Activated T-cell treated with anti-CD3 and anti-CD28 coated beads, Interleukin-2, amount 50 U/mL, for 24 hours (primary cell): ENCODE results near the gene ESR1.
"Not testable (repeated sequence)": the region's sequence is repeated elsewhere in the genome, so short reads cannot be mapped to it uniquely, and the experiment has no call there.

ENCODE experiments used
- DNase-seq: peaks from one replicate; pipeline ENCODE4 v3.0.0-alpha.2; 2020
- H3K27ac Mint-ChIP-seq: 2 replicates; pipeline ENCODE4 v1.8.0; 2020; ENCODE audit warnings: mild to moderate bottlenecking, mixed read lengths
- H3K27me3 Mint-ChIP-seq: 2 replicates; pipeline ENCODE4 v1.8.0; 2020; ENCODE audit warnings: mixed read lengths
- H3K36me3 Mint-ChIP-seq: 2 replicates; pipeline ENCODE4 v1.8.0; 2020; ENCODE audit warnings: low read depth, mixed read lengths
- H3K4me1 Mint-ChIP-seq: 2 replicates; pipeline ENCODE4 v1.8.0; 2020; ENCODE audit warnings: low read depth, mixed read lengths
- H3K4me3 Mint-ChIP-seq: 2 replicates; pipeline ENCODE4 v1.8.0; 2020; ENCODE audit warnings: mild to moderate bottlenecking, moderate library complexity, mixed read lengths
- H3K9me3 Mint-ChIP-seq: 2 replicates; pipeline ENCODE4 v1.8.0; 2020; ENCODE audit warnings: mixed read lengths

The ESR1 gene

GRCh38 chr6:152004896-152005295 is 197.4 kb downstream of the ESR1 start:
- H3K4me1 Mint-ChIP-seq, result no peaks in the 10 kb centered on the region
- H3K4me3 Mint-ChIP-seq, result no peak overlapping the region
- DNase-seq, result no peak
- peaks cover 3% of the 10 kb centered on the region for H3K27me3 Mint-ChIP-seq
- H3K27ac Mint-ChIP-seq, result no peak overlapping the region
- no peaks in the 10 kb centered on the region for H3K36me3 Mint-ChIP-seq
- no peaks in the 10 kb centered on the region for H3K9me3 Mint-ChIP-seq

GRCh38 chr6:152008779-152009178 is 201.3 kb downstream of the ESR1 start:
- Mint-ChIP-seq H3K4me1 (no peaks in the 10 kb centered on the region), H3K4me3 (no peak overlapping the region), H3K36me3 (no peaks in the 10 kb centered on the region), H3K9me3 (no peaks in the 10 kb centered on the region), H3K27ac (no peak overlapping the region), H3K27me3 (peaks cover 6% of the 10 kb centered on the region)
- DNase-seq, result no peak

- DNase-seq, result no peak
- no peak overlapping the region for H3K4me3 Mint-ChIP-seq
These were observed 204.7 kb downstream of the ESR1 start for GRCh38 chr6:152012227-152012626.

GRCh38 chr6:152018876-152019275 is 211.4 kb downstream of the ESR1 start:
- Mint-ChIP-seq H3K4me3 (no peak overlapping the region), H3K27me3 (peaks cover 2% of the 10 kb centered on the region), H3K4me1 (no peaks in the 10 kb centered on the region), H3K36me3 (no peaks in the 10 kb centered on the region), H3K27ac (no peak overlapping the region), H3K9me3 (peaks cover 3% of the 10 kb centered on the region)
- DNase-seq, result no peak

More at GRCh38 chr6:152012227-152012626, 204.7 kb downstream of the ESR1 start:
- Mint-ChIP-seq H3K9me3 (no peaks in the 10 kb centered on the region), H3K27ac (no peak overlapping the region), H3K36me3 (no peaks in the 10 kb centered on the region), H3K4me1 (no peaks in the 10 kb centered on the region), H3K27me3 (peaks cover 3% of the 10 kb centered on the region)

GRCh38 chr6:152022303-152022702 is 214.8 kb downstream of the ESR1 start:
- H3K27ac Mint-ChIP-seq, result no peak overlapping the region
- no peak for DNase-seq
- no peak overlapping the region for H3K4me3 Mint-ChIP-seq
- H3K4me1 Mint-ChIP-seq, result peaks cover 3% of the 10 kb centered on the region
- peaks cover 2% of the 10 kb centered on the region for H3K27me3 Mint-ChIP-seq
- no peaks in the 10 kb centered on the region for H3K36me3 Mint-ChIP-seq
- peaks cover 3% of the 10 kb centered on the region for H3K9me3 Mint-ChIP-seq

- Mint-ChIP-seq H3K4me1 (peaks cover 3% of the 10 kb centered on the region), H3K4me3 (no peak overlapping the region), H3K36me3 (no peaks in the 10 kb centered on the region), H3K27ac (no peak overlapping the region), H3K9me3 (peaks cover 3% of the 10 kb centered on the region), H3K27me3 (peaks cover 2% of the 10 kb centered on the region)
- no peak for DNase-seq
These were observed 216.1 kb downstream of the ESR1 start for GRCh38 chr6:152023613-152024012.

- no peak for DNase-seq
- Mint-ChIP-seq H3K4me1 (peaks cover 3% of the 10 kb centered on the region), H3K27ac (no peak overlapping the region), H3K27me3 (peaks cover 2% of the 10 kb centered on the region), H3K4me3 (no peak overlapping the region), H3K9me3 (peaks cover 3% of the 10 kb centered on the region), H3K36me3 (no peaks in the 10 kb centered on the region)
These were observed 218.8 kb downstream of the ESR1 start for GRCh38 chr6:152026291-152026690.

- not testable (repeated sequence) for H3K36me3 Mint-ChIP-seq, DNase-seq, H3K9me3 Mint-ChIP-seq, H3K27me3 Mint-ChIP-seq, H3K4me1 Mint-ChIP-seq, H3K27ac Mint-ChIP-seq, H3K4me3 Mint-ChIP-seq
These were observed 219.3 kb downstream of the ESR1 start for GRCh38 chr6:152026744-152027143.

GRCh38 chr6:152033765-152034164 is 226.3 kb downstream of the ESR1 start:
- H3K36me3 Mint-ChIP-seq, H3K27me3 Mint-ChIP-seq, H3K27ac Mint-ChIP-seq: not testable (repeated sequence)

GRCh38 chr6:152034631-152035030 is 227.1 kb downstream of the ESR1 start:
- no peak for DNase-seq
- Mint-ChIP-seq H3K36me3 (no peaks in the 10 kb centered on the region), H3K4me3 (no peak overlapping the region), H3K4me1 (no peaks in the 10 kb centered on the region), H3K9me3 (peaks cover 3% of the 10 kb centered on the region), H3K27ac (no peak overlapping the region), H3K27me3 (peaks cover 2% of the 10 kb centered on the region)

More at GRCh38 chr6:152033765-152034164, 226.3 kb downstream of the ESR1 start:
- H3K9me3 Mint-ChIP-seq, H3K4me3 Mint-ChIP-seq, DNase-seq, H3K4me1 Mint-ChIP-seq: not testable (repeated sequence)

GRCh38 chr6:152046118-152046517 is 238.6 kb downstream of the ESR1 start:
- no peaks in the 10 kb centered on the region for H3K4me1 Mint-ChIP-seq
- H3K36me3 Mint-ChIP-seq, result no peaks in the 10 kb centered on the region
- H3K9me3 Mint-ChIP-seq, result no peaks in the 10 kb centered on the region
- no peaks in the 10 kb centered on the region for H3K27me3 Mint-ChIP-seq
- DNase-seq, result no peak
- H3K4me3 Mint-ChIP-seq, result no peak overlapping the region
- no peak overlapping the region for H3K27ac Mint-ChIP-seq

GRCh38 chr6:152048921-152049320 is 241.4 kb downstream of the ESR1 start:
- no peak for DNase-seq
- Mint-ChIP-seq H3K4me3 (no peak overlapping the region), H3K4me1 (no peaks in the 10 kb centered on the region)

GRCh38 chr6:152049502-152049901 is 242.0 kb downstream of the ESR1 start:
- H3K36me3 Mint-ChIP-seq, result no peaks in the 10 kb centered on the region
- H3K27me3 Mint-ChIP-seq, result no peaks in the 10 kb centered on the region

More at GRCh38 chr6:152048921-152049320, 241.4 kb downstream of the ESR1 start:
- no peak overlapping the region for H3K27ac Mint-ChIP-seq
- H3K9me3 Mint-ChIP-seq, result no peaks in the 10 kb centered on the region
- no peaks in the 10 kb centered on the region for H3K36me3 Mint-ChIP-seq
- H3K27me3 Mint-ChIP-seq, result no peaks in the 10 kb centered on the region

GRCh38 chr6:152050451-152051195 is 243.1 kb downstream of the ESR1 start:
- Mint-ChIP-seq H3K27ac (no peak overlapping the region), H3K4me1 (no peaks in the 10 kb centered on the region), H3K27me3 (peaks cover 5% of the 10 kb centered on the region), H3K36me3 (no peaks in the 10 kb centered on the region), H3K9me3 (no peaks in the 10 kb centered on the region), H3K4me3 (no peak overlapping the region)
- DNase-seq, result no peak

More at GRCh38 chr6:152049502-152049901, 242.0 kb downstream of the ESR1 start:
- Mint-ChIP-seq H3K4me3 (no peak overlapping the region), H3K9me3 (no peaks in the 10 kb centered on the region), H3K27ac (no peak overlapping the region), H3K4me1 (no peaks in the 10 kb centered on the region)
- no peak for DNase-seq

- Mint-ChIP-seq H3K36me3 (no peaks in the 10 kb centered on the region), H3K9me3 (no peaks in the 10 kb centered on the region), H3K27ac (no peak overlapping the region), H3K4me3 (no peak overlapping the region), H3K4me1 (no peaks in the 10 kb centered on the region), H3K27me3 (peaks cover 5% of the 10 kb centered on the region)
- no peak for DNase-seq
These were observed 244.6 kb downstream of the ESR1 start for GRCh38 chr6:152052061-152052460.
